GM12878 (cell line): ENCODE measurements around the gene IMMP2L.

Source experiments
- BCLAF1 ChIP-seq: fragments of 450-650 bp; IDR thresholded peaks from 2 replicates; pipeline ENCODE4 v1.6.1; 2017; ENCODE audit warnings: antibody characterized with exemption, mild to moderate bottlenecking, moderate library complexity
- CHD4 ChIP-seq: fragments of 200-600 bp; sonication (generic); IDR thresholded peaks from 2 replicates; pipeline ENCODE4 v1.6.1; 2016; ENCODE audit warnings: mild to moderate bottlenecking
- ESRRA ChIP-seq: IDR thresholded peaks from 2 replicates; pipeline ENCODE4 v1.6.1; 2012; ENCODE audit warnings: mild to moderate bottlenecking, low read length, improper control_type of control experiment
- MXI1 ChIP-seq: fragments of 150-350 bp; IDR thresholded peaks from 2 replicates; pipeline ENCODE4 v1.6.1; 2011; ENCODE audit warnings: low read depth, mild to moderate bottlenecking, inconsistent platforms, low read length, improper control_type of control experiment
- POLR2AphosphoS5 ChIP-seq: IDR thresholded peaks from 2 replicates; pipeline ENCODE4 v1.6.1; 2011; ENCODE audit warnings: mild to moderate bottlenecking, low read length, inconsistent platforms
- SP1 ChIP-seq: IDR thresholded peaks from one replicate; pipeline ENCODE4 v1.6.1; 2011; ENCODE audit warnings: low read depth, low read length
- USF2 ChIP-seq: IDR thresholded peaks from 2 replicates; pipeline ENCODE4 v1.6.1; 2011; ENCODE audit warnings: low read depth, low read length, improper control_type of control experiment, borderline replicate concordance
- TF ChIP-seq, protein P1 (sequence below): IDR thresholded peaks from 2 replicates; pipeline ENCODE4 v1.6.1; 2012; ENCODE audit warnings: low read depth, low read length, improper control_type of control experiment

- TF ChIP-seq POLR2AphosphoS5 (no peak), MXI1 (no peak), USF2 (no peak), SP1 (no peak), CHD4 (no peak), ESRRA (no peak), BCLAF1 (no peak)
- TF ChIP-seq, protein P1, sequence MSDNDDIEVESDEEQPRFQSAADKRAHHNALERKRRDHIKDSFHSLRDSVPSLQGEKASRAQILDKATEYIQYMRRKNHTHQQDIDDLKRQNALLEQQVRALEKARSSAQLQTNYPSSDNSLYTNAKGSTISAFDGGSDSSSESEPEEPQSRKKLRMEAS = no peak
These were observed 885.5 kb downstream of the IMMP2L start for GRCh38 chr7:110676785-110677184.
